ENCODE results near the gene CBX4. TPM values are rescaled to one million over a fixed set of nuclear protein-coding genes. Genes with fewer than 3 reads are reported as not detected.

CBX4 gene
- total and polyA plus RNA-seq, 2 of the 13 experiments (the other 11 are each of a cell fraction or from before 2014, with no cell fraction given), result 25.8 to 50.8 TPM

DNA sequence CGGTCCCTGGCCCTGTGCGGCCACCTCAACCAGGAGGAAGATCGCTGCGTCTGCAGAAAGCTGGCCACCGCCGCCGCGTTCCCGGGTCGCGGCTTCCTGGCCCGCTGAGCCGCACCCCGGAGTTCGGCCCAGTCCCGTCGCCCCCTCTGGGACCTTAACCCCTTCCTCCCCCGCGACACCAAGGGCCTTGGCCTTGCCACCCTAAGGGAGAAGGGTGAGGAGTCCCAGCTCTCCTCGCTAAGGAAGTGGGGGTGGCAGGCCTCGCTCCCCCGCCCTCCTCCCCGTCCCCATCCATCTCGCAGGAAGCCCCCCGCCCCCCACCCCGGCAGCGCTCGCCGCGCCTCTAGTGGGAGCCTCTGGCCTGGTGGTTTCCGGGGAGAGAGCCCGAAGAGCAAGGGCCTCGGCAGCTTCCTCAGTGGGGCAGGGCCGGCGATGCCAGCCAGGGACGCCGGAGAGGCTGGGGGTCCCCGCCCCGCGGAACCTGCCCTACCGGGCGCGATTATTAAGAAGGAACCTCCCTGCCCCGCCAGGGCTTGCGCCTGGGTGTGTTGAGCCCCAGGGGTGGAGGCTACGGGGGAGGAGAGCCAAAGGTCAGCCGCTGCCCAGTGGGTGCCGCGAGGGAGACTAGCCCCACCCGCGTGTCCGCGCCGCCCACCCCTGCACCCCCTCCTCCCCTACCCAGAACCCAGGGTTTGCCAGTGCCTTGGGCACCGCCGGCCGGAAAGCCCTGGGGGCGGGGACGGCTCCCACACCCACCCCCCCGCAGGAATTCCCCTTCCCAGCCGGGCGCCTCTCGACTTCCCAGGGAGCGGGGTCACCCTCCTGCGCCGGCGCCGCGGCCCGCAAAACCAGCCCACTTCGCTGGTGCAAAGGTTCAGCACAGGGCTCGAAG, 6.8 kb downstream of the CBX4 start (continued):
- no peak for TF ChIP-seq ZNF790 (CRISPR knock-in tag; IDR thresholded peaks at IDR 0.05; ENCODE audit: borderline replicate concordance)
- TF ChIP-seq ZIK1 (CRISPR knock-in tag; IDR thresholded peaks at IDR 0.05; ENCODE audit: borderline replicate concordance, low read depth), result peak; percentile 84; the same call in 1 of the 2 replicates
- no peak for TF ChIP-seq FLYWCH1 (CRISPR knock-in tag; IDR thresholded peaks at IDR 0.05)
- TF ChIP-seq ZNF33B (CRISPR knock-in tag; IDR thresholded peaks at IDR 0.05), result no peak
- TF ChIP-seq, protein P1, sequence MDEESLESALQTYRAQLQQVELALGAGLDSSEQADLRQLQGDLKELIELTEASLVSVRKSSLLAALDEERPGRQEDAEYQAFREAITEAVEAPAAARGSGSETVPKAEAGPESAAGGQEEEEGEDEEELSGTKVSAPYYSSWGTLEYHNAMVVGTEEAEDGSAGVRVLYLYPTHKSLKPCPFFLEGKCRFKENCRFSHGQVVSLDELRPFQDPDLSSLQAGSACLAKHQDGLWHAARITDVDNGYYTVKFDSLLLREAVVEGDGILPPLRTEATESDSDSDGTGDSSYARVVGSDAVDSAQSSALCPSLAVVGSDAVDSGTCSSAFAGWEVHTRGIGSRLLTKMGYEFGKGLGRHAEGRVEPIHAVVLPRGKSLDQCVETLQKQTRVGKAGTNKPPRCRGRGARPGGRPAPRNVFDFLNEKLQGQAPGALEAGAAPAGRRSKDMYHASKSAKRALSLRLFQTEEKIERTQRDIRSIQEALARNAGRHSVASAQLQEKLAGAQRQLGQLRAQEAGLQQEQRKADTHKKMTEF (CRISPR knock-in tag; IDR thresholded peaks at IDR 0.05), result no peak; the same call in 1 of the 2 replicates
- TF ChIP-seq SNAI1 (CRISPR knock-in tag; IDR thresholded peaks at IDR 0.05; ENCODE audit: borderline replicate concordance), result 0 out of 2 replicates have a peak, but pooled peaks have one; percentile 23
- TF ChIP-seq KDM5A (IDR thresholded peaks at IDR 0.05; ENCODE audit: borderline replicate concordance, low read length), result no peak; the same call in 1 of the 2 replicates
- TF ChIP-seq JDP2 (CRISPR knock-in tag; IDR thresholded peaks at IDR 0.05; ENCODE audit: borderline replicate concordance), result no peak; the same call in 1 of the 2 replicates
- no peak for TF ChIP-seq NR3C1 (CRISPR knock-in tag; IDR thresholded peaks at IDR 0.05)
- TF ChIP-seq, protein P2, sequence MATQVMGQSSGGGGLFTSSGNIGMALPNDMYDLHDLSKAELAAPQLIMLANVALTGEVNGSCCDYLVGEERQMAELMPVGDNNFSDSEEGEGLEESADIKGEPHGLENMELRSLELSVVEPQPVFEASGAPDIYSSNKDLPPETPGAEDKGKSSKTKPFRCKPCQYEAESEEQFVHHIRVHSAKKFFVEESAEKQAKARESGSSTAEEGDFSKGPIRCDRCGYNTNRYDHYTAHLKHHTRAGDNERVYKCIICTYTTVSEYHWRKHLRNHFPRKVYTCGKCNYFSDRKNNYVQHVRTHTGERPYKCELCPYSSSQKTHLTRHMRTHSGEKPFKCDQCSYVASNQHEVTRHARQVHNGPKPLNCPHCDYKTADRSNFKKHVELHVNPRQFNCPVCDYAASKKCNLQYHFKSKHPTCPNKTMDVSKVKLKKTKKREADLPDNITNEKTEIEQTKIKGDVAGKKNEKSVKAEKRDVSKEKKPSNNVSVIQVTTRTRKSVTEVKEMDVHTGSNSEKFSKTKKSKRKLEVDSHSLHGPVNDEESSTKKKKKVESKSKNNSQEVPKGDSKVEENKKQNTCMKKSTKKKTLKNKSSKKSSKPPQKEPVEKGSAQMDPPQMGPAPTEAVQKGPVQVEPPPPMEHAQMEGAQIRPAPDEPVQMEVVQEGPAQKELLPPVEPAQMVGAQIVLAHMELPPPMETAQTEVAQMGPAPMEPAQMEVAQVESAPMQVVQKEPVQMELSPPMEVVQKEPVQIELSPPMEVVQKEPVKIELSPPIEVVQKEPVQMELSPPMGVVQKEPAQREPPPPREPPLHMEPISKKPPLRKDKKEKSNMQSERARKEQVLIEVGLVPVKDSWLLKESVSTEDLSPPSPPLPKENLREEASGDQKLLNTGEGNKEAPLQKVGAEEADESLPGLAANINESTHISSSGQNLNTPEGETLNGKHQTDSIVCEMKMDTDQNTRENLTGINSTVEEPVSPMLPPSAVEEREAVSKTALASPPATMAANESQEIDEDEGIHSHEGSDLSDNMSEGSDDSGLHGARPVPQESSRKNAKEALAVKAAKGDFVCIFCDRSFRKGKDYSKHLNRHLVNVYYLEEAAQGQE (IDR thresholded peaks at IDR 0.05; ENCODE audit: borderline replicate concordance in 1 of 2, low read depth in 1 of 2, low read length in 2 of 2), result no peak
- no peak for TF ChIP-seq ONECUT2 (CRISPR knock-in tag; IDR thresholded peaks at IDR 0.05)
- TF ChIP-seq TCF7L2 (IDR thresholded peaks at IDR 0.05; ENCODE audit: low read depth, low read length), result no peak
- TF ChIP-seq, protein P3, sequence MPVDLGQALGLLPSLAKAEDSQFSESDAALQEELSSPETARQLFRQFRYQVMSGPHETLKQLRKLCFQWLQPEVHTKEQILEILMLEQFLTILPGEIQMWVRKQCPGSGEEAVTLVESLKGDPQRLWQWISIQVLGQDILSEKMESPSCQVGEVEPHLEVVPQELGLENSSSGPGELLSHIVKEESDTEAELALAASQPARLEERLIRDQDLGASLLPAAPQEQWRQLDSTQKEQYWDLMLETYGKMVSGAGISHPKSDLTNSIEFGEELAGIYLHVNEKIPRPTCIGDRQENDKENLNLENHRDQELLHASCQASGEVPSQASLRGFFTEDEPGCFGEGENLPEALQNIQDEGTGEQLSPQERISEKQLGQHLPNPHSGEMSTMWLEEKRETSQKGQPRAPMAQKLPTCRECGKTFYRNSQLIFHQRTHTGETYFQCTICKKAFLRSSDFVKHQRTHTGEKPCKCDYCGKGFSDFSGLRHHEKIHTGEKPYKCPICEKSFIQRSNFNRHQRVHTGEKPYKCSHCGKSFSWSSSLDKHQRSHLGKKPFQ (CRISPR knock-in tag; IDR thresholded peaks at IDR 0.05; ENCODE audit: insufficient replicate concordance), result peak; percentile 89
- TF ChIP-seq, protein P4, sequence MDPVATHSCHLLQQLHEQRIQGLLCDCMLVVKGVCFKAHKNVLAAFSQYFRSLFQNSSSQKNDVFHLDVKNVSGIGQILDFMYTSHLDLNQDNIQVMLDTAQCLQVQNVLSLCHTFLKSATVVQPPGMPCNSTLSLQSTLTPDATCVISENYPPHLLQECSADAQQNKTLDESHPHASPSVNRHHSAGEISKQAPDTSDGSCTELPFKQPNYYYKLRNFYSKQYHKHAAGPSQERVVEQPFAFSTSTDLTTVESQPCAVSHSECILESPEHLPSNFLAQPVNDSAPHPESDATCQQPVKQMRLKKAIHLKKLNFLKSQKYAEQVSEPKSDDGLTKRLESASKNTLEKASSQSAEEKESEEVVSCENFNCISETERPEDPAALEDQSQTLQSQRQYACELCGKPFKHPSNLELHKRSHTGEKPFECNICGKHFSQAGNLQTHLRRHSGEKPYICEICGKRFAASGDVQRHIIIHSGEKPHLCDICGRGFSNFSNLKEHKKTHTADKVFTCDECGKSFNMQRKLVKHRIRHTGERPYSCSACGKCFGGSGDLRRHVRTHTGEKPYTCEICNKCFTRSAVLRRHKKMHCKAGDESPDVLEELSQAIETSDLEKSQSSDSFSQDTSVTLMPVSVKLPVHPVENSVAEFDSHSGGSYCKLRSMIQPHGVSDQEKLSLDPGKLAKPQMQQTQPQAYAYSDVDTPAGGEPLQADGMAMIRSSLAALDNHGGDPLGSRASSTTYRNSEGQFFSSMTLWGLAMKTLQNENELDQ (CRISPR knock-in tag; IDR thresholded peaks at IDR 0.05; ENCODE audit: borderline replicate concordance), result no peak
- no peak for TF ChIP-seq MLLT10 (CRISPR knock-in tag; IDR thresholded peaks at IDR 0.05)
